Panc1 (cell line): ENCODE measurements around the gene ATR. TPM values are rescaled to one million over a fixed set of nuclear protein-coding genes. Genes with fewer than 3 reads are reported as not detected.
A peak's percentile ranks its signal among the peaks of the same experiment; 100 is the strongest.

Experiments
- ATAC-seq: fragments of 200-7000 bp; cut with Tn5 transposase; 2 replicates; pipeline ENCODE4 v1.9.1; 2020; ENCODE audit warnings: mild to moderate bottlenecking, moderate library complexity
- BruUV-seq: library from RNA; stranded (reverse); fragments of 400-500 nt; replicated peaks from 2 replicates; lab custom pipeline; 2021; lab: Mats Ljungman, UMichigan
- CTCF ChIA-PET: fragments of 300-600 bp; sonication (Branson Sonifier 250); formaldehyde crosslinking; loops from one replicate; lab custom pipeline; 2022; ENCODE audit warnings: antibody characterized with exemption; lab: Charles Lee
- POLR2A ChIA-PET: fragments of 300-600 bp; sonication (Branson Sonifier 250); formaldehyde crosslinking; loops from one replicate; lab custom pipeline; 2022; ENCODE audit warnings: antibody characterized with exemption; lab: Charles Lee
- DNase-seq: peaks from one replicate; pipeline ENCODE4 v3.0.0-alpha.2; 2010; ENCODE audit warnings: low read depth, low spot score
- H3K27ac ChIP-seq: 2 replicates; pipeline ENCODE4 v1.5.1; 2011; ENCODE audit warnings: mild to moderate bottlenecking, low read length, inconsistent platforms
- H3K27me3 ChIP-seq: fragments of 200-500 bp; sonication (Bioruptor generic); 2 replicates; pipeline ENCODE4 v1.6.0; 2014; ENCODE audit warnings: low read length, inconsistent platforms; ENCODE audit not compliant: control insufficient read depth, insufficient read depth
- H3K36me3 ChIP-seq: fragments of 200-500 bp; sonication (Bioruptor generic); 2 replicates; pipeline ENCODE4 v1.5.1; 2014; ENCODE audit warnings: inconsistent platforms, mild to moderate bottlenecking, low read length, moderate library complexity; ENCODE audit not compliant: control insufficient read depth, insufficient read depth
- H3K4me1 ChIP-seq: 2 replicates; pipeline ENCODE4 v1.5.1; 2011; ENCODE audit warnings: inconsistent platforms, mild to moderate bottlenecking, low read length, moderate library complexity; ENCODE audit not compliant: control insufficient read depth, insufficient read depth
- H3K4me3 ChIP-seq, 2 experiments: 2 replicates each; pipeline ENCODE4 v1.5.1; 2011 to 2012; ENCODE audit warnings: low read depth in 2 of 2, low read length in 2 of 2, mild to moderate bottlenecking in 2 of 2, inconsistent platforms in 1 of 2, moderate library complexity in 1 of 2
- H3K9me3 ChIP-seq: fragments of 200-500 bp; sonication (Bioruptor generic); 2 replicates; pipeline ENCODE4 v1.5.1; 2014; ENCODE audit warnings: low read depth, mild to moderate bottlenecking, inconsistent platforms, low read length, moderate library complexity; ENCODE audit not compliant: control insufficient read depth, insufficient read depth
- POLR2AphosphoS5 ChIP-seq: IDR thresholded peaks from 2 replicates; pipeline ENCODE4 v1.6.1; 2012; ENCODE audit warnings: mild to moderate bottlenecking, low read depth, low read length, moderate library complexity
- SIN3A ChIP-seq: IDR thresholded peaks from 2 replicates; pipeline ENCODE4 v1.6.1; 2012; ENCODE audit warnings: low read depth, mild to moderate bottlenecking, low read length, moderate library complexity, borderline replicate concordance; ENCODE audit not compliant: insufficient read depth
- TCF7L2 ChIP-seq: IDR thresholded peaks from 2 replicates; pipeline ENCODE4 v1.6.1; 2011; ENCODE audit warnings: mild to moderate bottlenecking, low read depth, low read length, inconsistent platforms
- in situ Hi-C: cut with HindIII; loops from 2 replicates; pipeline ENCODE4 v1.10.0; 2016; ENCODE audit warnings: low sequenced_read_pairs, low pct_unique_long_range_greater_than_20kb
- intact Hi-C: fragments of 100-400 bp; cut with micrococcal nuclease; formaldehyde crosslinking; loops from one replicate; pipeline ENCODE4 v1.10.0; 2022; ENCODE audit not compliant: unreplicated experiment
- total RNA-seq: library from RNA; stranded (reverse); gene quantifications from one replicate; pipeline ENCODE4 v1.2.1, GENCODE V29; 2021; ENCODE audit not compliant: unreplicated experiment
- TF ChIP-seq, protein P1 (sequence below), 2 experiments: IDR thresholded peaks; 2 replicates each; pipeline ENCODE4 v1.6.1; 2011 to 2012; ENCODE audit warnings: low read depth in 2 of 2, control low read depth in 1 of 2, low read length in 1 of 2, mild to moderate bottlenecking in 1 of 2, moderate library complexity in 1 of 2; ENCODE audit not compliant: insufficient read depth in 1 of 2
- TF ChIP-seq, protein P2 (sequence below): fragments of 450-650 bp; IDR thresholded peaks from 2 replicates; pipeline ENCODE4 v1.5.1; 2017; ENCODE audit warnings: mild to moderate bottlenecking

Gene ATR
- total RNA-seq, 1 experiment from 2014 or later: 38.6 TPM

DNA sequence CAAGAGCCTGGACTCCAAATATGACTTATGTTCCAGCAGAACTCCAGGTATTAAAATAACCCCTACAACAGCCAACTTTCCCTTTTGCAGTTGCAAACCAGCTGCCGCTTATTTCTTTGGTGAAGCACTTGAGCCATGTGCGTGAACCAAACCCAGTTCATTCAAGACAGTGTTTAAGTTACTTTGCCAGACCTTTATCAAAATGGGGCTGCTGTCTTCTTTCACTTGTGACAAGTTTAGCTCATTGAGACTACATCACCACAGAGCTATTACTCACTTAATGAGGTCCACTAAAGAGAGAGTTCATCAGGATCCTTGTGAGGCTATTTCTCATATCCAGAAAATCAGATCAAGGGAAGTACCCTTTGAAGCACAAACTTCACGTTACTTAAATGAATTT lies 128.3 kb downstream of the ATR start:
- POLR2A ChIA-PET: no interaction called here
- intact Hi-C loops: no loop called here
- no peaks in the 10 kb centered on the region for H3K9me3 ChIP-seq
- no peak overlapping the region for H3K4me3 ChIP-seq
- in situ Hi-C loops: no loop called here
- H3K36me3 ChIP-seq: peaks cover 12% of the 10 kb centered on the region
- BruUV-seq: no TSS peak
- ATAC-seq: no peak
- no peaks in the 10 kb centered on the region for H3K27me3 ChIP-seq
- no peak overlapping the region for H3K27ac ChIP-seq
- TF ChIP-seq, protein P1, sequence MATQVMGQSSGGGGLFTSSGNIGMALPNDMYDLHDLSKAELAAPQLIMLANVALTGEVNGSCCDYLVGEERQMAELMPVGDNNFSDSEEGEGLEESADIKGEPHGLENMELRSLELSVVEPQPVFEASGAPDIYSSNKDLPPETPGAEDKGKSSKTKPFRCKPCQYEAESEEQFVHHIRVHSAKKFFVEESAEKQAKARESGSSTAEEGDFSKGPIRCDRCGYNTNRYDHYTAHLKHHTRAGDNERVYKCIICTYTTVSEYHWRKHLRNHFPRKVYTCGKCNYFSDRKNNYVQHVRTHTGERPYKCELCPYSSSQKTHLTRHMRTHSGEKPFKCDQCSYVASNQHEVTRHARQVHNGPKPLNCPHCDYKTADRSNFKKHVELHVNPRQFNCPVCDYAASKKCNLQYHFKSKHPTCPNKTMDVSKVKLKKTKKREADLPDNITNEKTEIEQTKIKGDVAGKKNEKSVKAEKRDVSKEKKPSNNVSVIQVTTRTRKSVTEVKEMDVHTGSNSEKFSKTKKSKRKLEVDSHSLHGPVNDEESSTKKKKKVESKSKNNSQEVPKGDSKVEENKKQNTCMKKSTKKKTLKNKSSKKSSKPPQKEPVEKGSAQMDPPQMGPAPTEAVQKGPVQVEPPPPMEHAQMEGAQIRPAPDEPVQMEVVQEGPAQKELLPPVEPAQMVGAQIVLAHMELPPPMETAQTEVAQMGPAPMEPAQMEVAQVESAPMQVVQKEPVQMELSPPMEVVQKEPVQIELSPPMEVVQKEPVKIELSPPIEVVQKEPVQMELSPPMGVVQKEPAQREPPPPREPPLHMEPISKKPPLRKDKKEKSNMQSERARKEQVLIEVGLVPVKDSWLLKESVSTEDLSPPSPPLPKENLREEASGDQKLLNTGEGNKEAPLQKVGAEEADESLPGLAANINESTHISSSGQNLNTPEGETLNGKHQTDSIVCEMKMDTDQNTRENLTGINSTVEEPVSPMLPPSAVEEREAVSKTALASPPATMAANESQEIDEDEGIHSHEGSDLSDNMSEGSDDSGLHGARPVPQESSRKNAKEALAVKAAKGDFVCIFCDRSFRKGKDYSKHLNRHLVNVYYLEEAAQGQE (IDR thresholded peaks at IDR 0.05; ENCODE audit: insufficient read depth in 1 of 2, low read depth in 2 of 2, low read length in 1 of 2): no peak
- no peak for DNase-seq
- CTCF ChIA-PET: no interaction called here
- peaks cover 18% of the 10 kb centered on the region for H3K4me1 ChIP-seq

DNA sequence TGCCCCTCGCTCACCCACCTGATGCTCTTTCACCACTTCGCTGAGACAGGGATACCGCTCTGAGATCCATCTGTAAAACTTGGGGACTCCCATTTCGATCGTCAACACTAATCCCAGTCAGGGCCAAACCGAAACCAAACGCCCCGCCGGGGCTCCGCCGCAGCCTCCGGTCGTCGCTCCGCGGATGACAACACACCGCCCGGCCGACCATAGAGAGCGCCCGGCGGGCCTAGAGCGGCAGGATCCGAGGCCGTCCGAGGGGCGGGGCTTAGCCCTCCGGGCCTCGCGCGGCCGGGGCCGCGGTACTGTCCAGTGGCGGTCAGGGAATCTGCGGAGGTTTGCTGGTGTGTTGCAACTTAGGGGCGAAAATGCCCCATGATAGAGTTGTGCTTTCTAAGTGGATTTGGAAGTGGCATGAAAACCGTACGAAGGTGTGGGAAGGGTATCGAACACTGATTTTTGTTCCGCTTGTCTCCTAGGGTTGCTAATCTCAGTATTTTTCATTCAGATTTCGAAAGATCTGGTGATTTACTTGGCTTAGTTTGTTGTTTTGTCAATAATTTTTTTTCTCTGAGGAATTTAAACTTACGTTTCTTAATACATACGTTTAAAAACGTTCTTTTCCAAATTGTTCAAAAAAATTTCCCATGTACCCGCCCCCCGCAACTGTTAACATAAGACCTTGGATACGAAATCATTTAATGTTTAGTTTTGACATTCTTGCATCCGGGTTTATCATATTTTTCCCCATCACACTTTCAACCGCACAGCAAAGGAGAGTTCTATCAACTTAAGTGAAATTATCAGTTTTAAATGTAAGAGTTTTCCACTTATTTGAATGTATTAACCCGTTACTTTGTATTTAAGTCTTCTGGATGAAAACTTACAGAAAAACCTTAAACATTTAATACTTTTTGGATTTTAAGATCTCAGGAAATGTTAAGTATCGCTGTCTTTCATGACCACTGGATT lies 130.4 kb downstream of the ATR start, which contains the start of gene XRN1:
Gene XRN1, minus strand, starts transcription at position 186 of the 972 bp plus-strand sequence. Its CDS starts 93 bp downstream, at position 93.
- H3K4me3 ChIP-seq: peak within 1 kb of the TSS; percentile 95 to 96
- H3K27ac ChIP-seq: peak within 1 kb of the TSS; percentile 98
- ChIA-PET CTCF (no interaction called here), POLR2A (no interaction called here)
- peak; percentile 96 for TF ChIP-seq POLR2AphosphoS5
- TF ChIP-seq, protein P2, sequence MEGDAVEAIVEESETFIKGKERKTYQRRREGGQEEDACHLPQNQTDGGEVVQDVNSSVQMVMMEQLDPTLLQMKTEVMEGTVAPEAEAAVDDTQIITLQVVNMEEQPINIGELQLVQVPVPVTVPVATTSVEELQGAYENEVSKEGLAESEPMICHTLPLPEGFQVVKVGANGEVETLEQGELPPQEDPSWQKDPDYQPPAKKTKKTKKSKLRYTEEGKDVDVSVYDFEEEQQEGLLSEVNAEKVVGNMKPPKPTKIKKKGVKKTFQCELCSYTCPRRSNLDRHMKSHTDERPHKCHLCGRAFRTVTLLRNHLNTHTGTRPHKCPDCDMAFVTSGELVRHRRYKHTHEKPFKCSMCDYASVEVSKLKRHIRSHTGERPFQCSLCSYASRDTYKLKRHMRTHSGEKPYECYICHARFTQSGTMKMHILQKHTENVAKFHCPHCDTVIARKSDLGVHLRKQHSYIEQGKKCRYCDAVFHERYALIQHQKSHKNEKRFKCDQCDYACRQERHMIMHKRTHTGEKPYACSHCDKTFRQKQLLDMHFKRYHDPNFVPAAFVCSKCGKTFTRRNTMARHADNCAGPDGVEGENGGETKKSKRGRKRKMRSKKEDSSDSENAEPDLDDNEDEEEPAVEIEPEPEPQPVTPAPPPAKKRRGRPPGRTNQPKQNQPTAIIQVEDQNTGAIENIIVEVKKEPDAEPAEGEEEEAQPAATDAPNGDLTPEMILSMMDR: no peak
- peak; percentile 27; the same call in 1 of the 2 replicates for TF ChIP-seq TCF7L2
- TF ChIP-seq SIN3A: peak; percentile 93; the same call in 1 of the 2 replicates
- TF ChIP-seq, protein P1 (IDR thresholded peaks at IDR 0.05; ENCODE audit: insufficient read depth in 1 of 2, low read depth in 2 of 2, low read length in 1 of 2): peak in 1 of 2 experiments; percentile 25; a peak in 1 of 4 replicates
- intact Hi-C loops: no loop called here
- in situ Hi-C loops: no loop called here
- DNase-seq (peak; percentile 62), ATAC-seq (peak; percentile 98)
- peaks cover 18% of the 10 kb centered on the region for H3K4me1 ChIP-seq
- no peaks in the 10 kb centered on the region for H3K27me3 ChIP-seq
- peaks cover 12% of the 10 kb centered on the region for H3K36me3 ChIP-seq
- H3K9me3 ChIP-seq: no peaks in the 10 kb centered on the region
- TSS peak; percentile 99 for BruUV-seq
